Measurements from ENCODE around the gene TNNI2. TPM values are rescaled to one million over a fixed set of nuclear protein-coding genes. Genes with fewer than 3 reads are reported as not detected.

Gene TNNI2
- total RNA-seq, 1 experiment from 2014 or later: not detected

GRCh38 chr11:1879941-1880720 is 41.4 kb downstream of the TNNI2 start:
- DNase-seq: no peak
- H3K27ac Mint-ChIP-seq: no peak overlapping the region
- H3K36me3 Mint-ChIP-seq (ENCODE audit: insufficient read depth in 1 of 3, low read depth in 3 of 3): no peaks in the 10 kb centered on the region
- H2BK12ac ChIP-seq (ENCODE audit: insufficient read length, low read depth, low read length): no peak overlapping the region
- no peaks in the 10 kb centered on the region for H4K20me1 ChIP-seq (ENCODE audit: control insufficient read depth, insufficient read depth, insufficient read length)
- H3K18ac ChIP-seq (ENCODE audit: insufficient read length, low read depth, low read length): no peak overlapping the region
- no peak overlapping the region for H2AK5ac ChIP-seq (ENCODE audit: insufficient read length, low read length)
- no peaks in the 10 kb centered on the region for H3K4me1 ChIP-seq (ENCODE audit: insufficient read depth, low read length)
- no peak overlapping the region for H3K4me2 ChIP-seq (ENCODE audit: insufficient read depth, insufficient read length, low read length)
- H3K4ac ChIP-seq (ENCODE audit: low read depth, low read length): no peak overlapping the region
- H3K14ac ChIP-seq (ENCODE audit: insufficient read depth, low read length): no peak overlapping the region; the same call in 1 of the 2 replicates
- no peaks in the 10 kb centered on the region for H3K9me3 Mint-ChIP-seq
- H3K27me3 Mint-ChIP-seq (ENCODE audit: low read depth): peaks cover 2% of the 10 kb centered on the region; the same call in 1 of the 2 replicates
- H2BK15ac ChIP-seq (ENCODE audit: low read depth, low read length): no peak overlapping the region
- no peaks in the 10 kb centered on the region for H3K23me2 ChIP-seq (ENCODE audit: insufficient read length, low read depth, low read length, poor library complexity, severe bottlenecking)
- H4K8ac ChIP-seq (replicated peaks; ENCODE audit: insufficient read length, low read depth, low read length): no peak overlapping the region
- H2AFZ ChIP-seq (ENCODE audit: low read length): no peak overlapping the region
- no peaks in the 10 kb centered on the region for H3K79me2 ChIP-seq (ENCODE audit: insufficient read depth, low read length)
- WGBS (ENCODE audit: extremely low coverage, insufficient read length, low lambda C conversion rate): no CpG with 5 or more reads among the region's 32 CpGs
- H3K27me3 ChIP-seq (ENCODE audit: insufficient read depth, low read length): no peaks in the 10 kb centered on the region
- no peak overlapping the region for H3T11ph ChIP-seq (ENCODE audit: low read length)
- no peaks in the 10 kb centered on the region for H3K79me1 ChIP-seq (ENCODE audit: insufficient read depth, low read depth, low read length, poor library complexity, severe bottlenecking)
- H3K4me3 Mint-ChIP-seq: no peak overlapping the region
- H4K5ac ChIP-seq (ENCODE audit: insufficient read length, low read depth, low read length): no peak overlapping the region
- no peak overlapping the region for H2BK20ac ChIP-seq (ENCODE audit: low read depth, low read length, poor library complexity, severe bottlenecking)
- no peak for TF ChIP-seq CTCF (conservative IDR thresholded peaks at IDR 0.05)
- no peak overlapping the region for H3K27ac ChIP-seq (ENCODE audit: insufficient read length, low read depth, low read length)
- no peak overlapping the region for H2BK120ac ChIP-seq (ENCODE audit: low read depth, low read length, poor library complexity, severe bottlenecking)
- H3K23ac ChIP-seq (ENCODE audit: insufficient read length, low read depth, low read length): no peak overlapping the region
- no peak overlapping the region for H2BK5ac ChIP-seq (ENCODE audit: insufficient read length, low read length)
- H3K9ac ChIP-seq (ENCODE audit: extremely low read depth, insufficient read length, low read length): no peak overlapping the region
- peaks cover 2 to 7% of the 10 kb centered on the region in 2 experiments; a peak in 1 of 4 replicates for H3K4me1 Mint-ChIP-seq
- no peak overlapping the region for H4K91ac ChIP-seq (ENCODE audit: insufficient read length, low read depth, low read length)
- no peak overlapping the region for H3K56ac ChIP-seq (ENCODE audit: insufficient read length, low read depth, low read length)
- H3K9me3 ChIP-seq (ENCODE audit: control insufficient read depth, low read depth, low read length): no peaks in the 10 kb centered on the region

Data from H9 (cell line).